ENCODE data around the gene PKD2L2.

- TF ChIP-seq POLR2A (IDR thresholded peaks at IDR 0.05; ENCODE audit: low read depth, low read length) (no peak), POLR2AphosphoS5 (IDR thresholded peaks at IDR 0.05; ENCODE audit: low read depth, low read length) (no peak), TAF1 (IDR thresholded peaks at IDR 0.05; ENCODE audit: borderline replicate concordance, low read depth, low read length) (no peak)
Observed at GRCh38 chr5:137901011-137901817, 12.0 kb downstream of the PKD2L2 start.
